H1 (cell line): Measurements from ENCODE around the gene ERCC6. TPM values are rescaled to one million over a fixed set of nuclear protein-coding genes. Genes with fewer than 3 reads are reported as not detected.

Experiments used
- CHD2 ChIP-seq: IDR thresholded peaks from 2 replicates; pipeline ENCODE4 v1.6.1; 2012; ENCODE audit warnings: low read length, improper control_type of control experiment
- CREB1 ChIP-seq: IDR thresholded peaks from 2 replicates; pipeline ENCODE4 v1.6.1; 2012; ENCODE audit warnings: inconsistent platforms
- POLR2A ChIP-seq, 2 experiments: IDR thresholded peaks; 1 replicate in 1 of 2; 2 replicates in 1 of 2; pipeline ENCODE4 v1.6.1; 2011; ENCODE audit warnings: low read depth in 2 of 2, low read length in 2 of 2, mild to moderate bottlenecking in 2 of 2; ENCODE audit errors: control extremely low read depth in 1 of 2
- TAF1 ChIP-seq: IDR thresholded peaks from 2 replicates; pipeline ENCODE4 v1.6.1; 2011; ENCODE audit warnings: mild to moderate bottlenecking, low read depth, low read length
- polyA plus RNA-seq, 7 experiments: library from polyadenylated mRNA; depleted of rRNA in 3 of 7; stranded (reverse) in 5 of 7; unstranded in 2 of 7; fragments of >200 nt in 5 of 7; fragments of 200-250 nt in 2 of 7; gene quantifications; 1 replicate in 5 of 7; 2 replicates in 1 of 7; 4 replicates in 1 of 7; pipeline versions ENCODE4 v1.2.1 to v1.2.3, GENCODE V29; 2011 to 2013; ENCODE audit warnings: missing spikeins in 2 of 7, mixed read lengths in 2 of 7
- total RNA-seq: library from RNA; stranded (reverse); fragmentation: NEBNext Ultra II Directional; extraction: Animal tissue kit (Norgen Biotek cat#: 25700); gene quantifications from 2 replicates; pipeline ENCODE4 v1.2.1, GENCODE V29; 2021
- TF ChIP-seq, protein P1 (sequence below): fragments of 300-600 bp; sonication (generic); IDR thresholded peaks from 2 replicates; pipeline ENCODE4 v1.7.1; 2012; ENCODE audit warnings: low read length, moderate library complexity, mild to moderate bottlenecking, inconsistent platforms; ENCODE audit not compliant: insufficient replicate concordance
- TF ChIP-seq, protein P2 (sequence below): IDR thresholded peaks from 2 replicates; pipeline ENCODE4 v1.6.1; 2011; ENCODE audit warnings: low read depth, mild to moderate bottlenecking, low read length; ENCODE audit not compliant: insufficient read depth

Gene ERCC6
- total and polyA plus RNA-seq, 2 of the 8 experiments (the other 6 are each of a cell fraction or from before 2014, with no cell fraction given) = 4.1 to 11.9 TPM

DNA sequence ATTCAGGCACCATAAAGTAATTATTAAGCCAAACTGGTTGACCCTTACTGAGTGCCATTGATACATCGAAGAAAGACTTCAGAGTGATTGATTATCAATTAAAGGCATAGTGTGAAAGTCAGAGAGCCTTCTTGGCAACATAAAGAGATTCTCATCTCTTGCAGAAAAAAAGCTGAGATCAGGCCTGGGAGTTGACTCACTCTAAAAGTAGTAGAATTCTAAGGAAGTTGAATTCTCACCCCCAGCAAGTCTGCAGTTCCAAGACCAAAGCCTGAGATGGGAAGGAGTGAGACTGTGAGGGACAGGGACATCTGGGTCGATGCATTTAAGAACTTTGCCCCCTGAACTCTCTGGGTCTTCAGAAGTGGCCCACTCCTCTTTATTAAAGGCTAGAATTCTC, 21.6 kb upstream of the ERCC6 start (continued):
- TF ChIP-seq, protein P1, sequence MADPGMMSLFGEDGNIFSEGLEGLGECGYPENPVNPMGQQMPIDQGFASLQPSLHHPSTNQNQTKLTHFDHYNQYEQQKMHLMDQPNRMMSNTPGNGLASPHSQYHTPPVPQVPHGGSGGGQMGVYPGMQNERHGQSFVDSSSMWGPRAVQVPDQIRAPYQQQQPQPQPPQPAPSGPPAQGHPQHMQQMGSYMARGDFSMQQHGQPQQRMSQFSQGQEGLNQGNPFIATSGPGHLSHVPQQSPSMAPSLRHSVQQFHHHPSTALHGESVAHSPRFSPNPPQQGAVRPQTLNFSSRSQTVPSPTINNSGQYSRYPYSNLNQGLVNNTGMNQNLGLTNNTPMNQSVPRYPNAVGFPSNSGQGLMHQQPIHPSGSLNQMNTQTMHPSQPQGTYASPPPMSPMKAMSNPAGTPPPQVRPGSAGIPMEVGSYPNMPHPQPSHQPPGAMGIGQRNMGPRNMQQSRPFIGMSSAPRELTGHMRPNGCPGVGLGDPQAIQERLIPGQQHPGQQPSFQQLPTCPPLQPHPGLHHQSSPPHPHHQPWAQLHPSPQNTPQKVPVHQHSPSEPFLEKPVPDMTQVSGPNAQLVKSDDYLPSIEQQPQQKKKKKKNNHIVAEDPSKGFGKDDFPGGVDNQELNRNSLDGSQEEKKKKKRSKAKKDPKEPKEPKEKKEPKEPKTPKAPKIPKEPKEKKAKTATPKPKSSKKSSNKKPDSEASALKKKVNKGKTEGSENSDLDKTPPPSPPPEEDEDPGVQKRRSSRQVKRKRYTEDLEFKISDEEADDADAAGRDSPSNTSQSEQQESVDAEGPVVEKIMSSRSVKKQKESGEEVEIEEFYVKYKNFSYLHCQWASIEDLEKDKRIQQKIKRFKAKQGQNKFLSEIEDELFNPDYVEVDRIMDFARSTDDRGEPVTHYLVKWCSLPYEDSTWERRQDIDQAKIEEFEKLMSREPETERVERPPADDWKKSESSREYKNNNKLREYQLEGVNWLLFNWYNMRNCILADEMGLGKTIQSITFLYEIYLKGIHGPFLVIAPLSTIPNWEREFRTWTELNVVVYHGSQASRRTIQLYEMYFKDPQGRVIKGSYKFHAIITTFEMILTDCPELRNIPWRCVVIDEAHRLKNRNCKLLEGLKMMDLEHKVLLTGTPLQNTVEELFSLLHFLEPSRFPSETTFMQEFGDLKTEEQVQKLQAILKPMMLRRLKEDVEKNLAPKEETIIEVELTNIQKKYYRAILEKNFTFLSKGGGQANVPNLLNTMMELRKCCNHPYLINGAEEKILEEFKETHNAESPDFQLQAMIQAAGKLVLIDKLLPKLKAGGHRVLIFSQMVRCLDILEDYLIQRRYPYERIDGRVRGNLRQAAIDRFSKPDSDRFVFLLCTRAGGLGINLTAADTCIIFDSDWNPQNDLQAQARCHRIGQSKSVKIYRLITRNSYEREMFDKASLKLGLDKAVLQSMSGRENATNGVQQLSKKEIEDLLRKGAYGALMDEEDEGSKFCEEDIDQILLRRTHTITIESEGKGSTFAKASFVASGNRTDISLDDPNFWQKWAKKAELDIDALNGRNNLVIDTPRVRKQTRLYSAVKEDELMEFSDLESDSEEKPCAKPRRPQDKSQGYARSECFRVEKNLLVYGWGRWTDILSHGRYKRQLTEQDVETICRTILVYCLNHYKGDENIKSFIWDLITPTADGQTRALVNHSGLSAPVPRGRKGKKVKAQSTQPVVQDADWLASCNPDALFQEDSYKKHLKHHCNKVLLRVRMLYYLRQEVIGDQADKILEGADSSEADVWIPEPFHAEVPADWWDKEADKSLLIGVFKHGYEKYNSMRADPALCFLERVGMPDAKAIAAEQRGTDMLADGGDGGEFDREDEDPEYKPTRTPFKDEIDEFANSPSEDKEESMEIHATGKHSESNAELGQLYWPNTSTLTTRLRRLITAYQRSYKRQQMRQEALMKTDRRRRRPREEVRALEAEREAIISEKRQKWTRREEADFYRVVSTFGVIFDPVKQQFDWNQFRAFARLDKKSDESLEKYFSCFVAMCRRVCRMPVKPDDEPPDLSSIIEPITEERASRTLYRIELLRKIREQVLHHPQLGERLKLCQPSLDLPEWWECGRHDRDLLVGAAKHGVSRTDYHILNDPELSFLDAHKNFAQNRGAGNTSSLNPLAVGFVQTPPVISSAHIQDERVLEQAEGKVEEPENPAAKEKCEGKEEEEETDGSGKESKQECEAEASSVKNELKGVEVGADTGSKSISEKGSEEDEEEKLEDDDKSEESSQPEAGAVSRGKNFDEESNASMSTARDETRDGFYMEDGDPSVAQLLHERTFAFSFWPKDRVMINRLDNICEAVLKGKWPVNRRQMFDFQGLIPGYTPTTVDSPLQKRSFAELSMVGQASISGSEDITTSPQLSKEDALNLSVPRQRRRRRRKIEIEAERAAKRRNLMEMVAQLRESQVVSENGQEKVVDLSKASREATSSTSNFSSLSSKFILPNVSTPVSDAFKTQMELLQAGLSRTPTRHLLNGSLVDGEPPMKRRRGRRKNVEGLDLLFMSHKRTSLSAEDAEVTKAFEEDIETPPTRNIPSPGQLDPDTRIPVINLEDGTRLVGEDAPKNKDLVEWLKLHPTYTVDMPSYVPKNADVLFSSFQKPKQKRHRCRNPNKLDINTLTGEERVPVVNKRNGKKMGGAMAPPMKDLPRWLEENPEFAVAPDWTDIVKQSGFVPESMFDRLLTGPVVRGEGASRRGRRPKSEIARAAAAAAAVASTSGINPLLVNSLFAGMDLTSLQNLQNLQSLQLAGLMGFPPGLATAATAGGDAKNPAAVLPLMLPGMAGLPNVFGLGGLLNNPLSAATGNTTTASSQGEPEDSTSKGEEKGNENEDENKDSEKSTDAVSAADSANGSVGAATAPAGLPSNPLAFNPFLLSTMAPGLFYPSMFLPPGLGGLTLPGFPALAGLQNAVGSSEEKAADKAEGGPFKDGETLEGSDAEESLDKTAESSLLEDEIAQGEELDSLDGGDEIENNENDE = no peak
- TF ChIP-seq, protein P2, sequence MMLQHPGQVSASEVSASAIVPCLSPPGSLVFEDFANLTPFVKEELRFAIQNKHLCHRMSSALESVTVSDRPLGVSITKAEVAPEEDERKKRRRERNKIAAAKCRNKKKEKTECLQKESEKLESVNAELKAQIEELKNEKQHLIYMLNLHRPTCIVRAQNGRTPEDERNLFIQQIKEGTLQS = no peak
- TF ChIP-seq POLR2A (IDR thresholded peaks at IDR 0.05; ENCODE audit: control extremely low read depth in 1 of 2, low read depth in 2 of 2, low read length in 2 of 2) (no peak), CREB1 (no peak), TAF1 (no peak), CHD2 (no peak)
